ENCODE results near the gene POU3F1.

DNA sequence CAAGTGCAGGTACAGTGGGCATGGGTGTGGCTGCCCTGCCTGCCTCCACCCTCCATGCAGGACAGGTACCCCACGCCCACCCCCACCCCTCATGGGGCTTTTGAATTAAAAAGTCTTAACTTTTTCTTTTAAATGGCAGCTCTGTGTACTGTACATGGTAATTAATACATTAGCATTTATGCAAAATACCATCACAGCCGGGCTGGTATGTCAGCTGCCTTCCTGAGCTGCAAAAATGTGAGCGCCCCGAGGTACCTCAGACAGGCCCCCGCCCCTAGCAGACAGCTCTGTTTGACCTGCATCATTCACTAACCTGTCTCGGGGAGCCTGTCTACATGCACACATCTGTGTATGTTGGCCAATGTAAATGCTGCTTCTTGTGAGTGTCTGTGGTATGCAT, 42.2 kb upstream of the POU3F1 start:
- no peak for TF ChIP-seq EZH2 (optimal IDR thresholded peaks at IDR 0.05; ENCODE audit: low read depth, low read length)
- TF ChIP-seq CTCF (IDR thresholded peaks at IDR 0.05; ENCODE audit: low read length): no peak
- no peak for TF ChIP-seq EZH2phosphoT487 (IDR thresholded peaks at IDR 0.05; ENCODE audit: low read length)
